GM21528 (cell line): Measurements from ENCODE around the gene MRPL20.
"Not testable (repeated sequence)": the region's sequence is repeated elsewhere in the genome, so short reads cannot be mapped to it uniquely, and the experiment has no call there.

Source experiments
- ATAC-seq: cut with Tn5 transposase; IDR thresholded peaks from one replicate; pipeline ENCODE4 v1.9.1; 2021; ENCODE audit warnings: mild to moderate bottlenecking, moderate library complexity; ENCODE audit not compliant: unreplicated experiment, low FRiP score

MRPL20 gene

DNA sequence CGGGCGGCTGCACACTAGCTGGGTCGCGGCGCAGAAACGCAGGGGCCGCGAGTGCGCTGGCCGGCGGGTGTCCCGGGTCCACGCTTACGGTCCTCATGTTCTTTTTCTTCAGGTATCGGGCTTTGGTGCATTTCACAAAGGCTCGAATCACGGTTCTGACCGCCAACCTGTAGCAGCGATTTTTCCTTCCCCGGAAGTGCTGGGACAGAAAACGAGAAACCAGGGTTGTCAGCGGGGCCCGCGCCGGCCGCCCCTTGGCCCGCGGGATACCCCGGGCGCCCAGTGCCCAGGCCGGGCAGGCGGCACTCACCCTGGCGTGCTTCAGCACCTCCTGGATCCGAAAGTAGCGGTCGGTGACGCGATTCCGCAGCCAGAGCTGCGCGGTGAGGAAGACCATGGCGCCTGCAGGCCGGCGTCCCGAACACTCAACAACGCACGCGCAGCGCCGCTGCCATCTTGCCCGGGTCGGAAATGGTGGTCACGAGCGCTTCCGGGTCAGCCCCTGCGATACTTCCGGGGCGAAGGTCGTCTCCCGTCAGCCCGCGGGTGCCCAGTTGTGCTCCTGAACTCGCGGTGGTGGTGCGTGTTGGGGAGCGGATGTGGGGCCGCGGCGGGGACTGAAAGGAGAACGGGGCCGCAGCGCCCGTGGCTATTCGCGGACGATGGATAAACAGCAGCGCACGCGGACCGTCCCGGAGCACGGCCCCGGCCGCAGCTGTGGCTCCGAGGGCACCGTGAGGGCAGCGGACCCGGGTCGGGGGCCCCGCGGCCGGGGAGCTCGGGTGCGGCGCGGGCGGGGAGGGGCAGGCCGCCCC lies at the start of gene MRPL20:
TSS of gene MRPL20 (minus strand) at position 473 of the 815 bp plus-strand sequence. CDS start at position 397, 76 bp downstream.
- ATAC-seq: peak; percentile 92

DNA sequence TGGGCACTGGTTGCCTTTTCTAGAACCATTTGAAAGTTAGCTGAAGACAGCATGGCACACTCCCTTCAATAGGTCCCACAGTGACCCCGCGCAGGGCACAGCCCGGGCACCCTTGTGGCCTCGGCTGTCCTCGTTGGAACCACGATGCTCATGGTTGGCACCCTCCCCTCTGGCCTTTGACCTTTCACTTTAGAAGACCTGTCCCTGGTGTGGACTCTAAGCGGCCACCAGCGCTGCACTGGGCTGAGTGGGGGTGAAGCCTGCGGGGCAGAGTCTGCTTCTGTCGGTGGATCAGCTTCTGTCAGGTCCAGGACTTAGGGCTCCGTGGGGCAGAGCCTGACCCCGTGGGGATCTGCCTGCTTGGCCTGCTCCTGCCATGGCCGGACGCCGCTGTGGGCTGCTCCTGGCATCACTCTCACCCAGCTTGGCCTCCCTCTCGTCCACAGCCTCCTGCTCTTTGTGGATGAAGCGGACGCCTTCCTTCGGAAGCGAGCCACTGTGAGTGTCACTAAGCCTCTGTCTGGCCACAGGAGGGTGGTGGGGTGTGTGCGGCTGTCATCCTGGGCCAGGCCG lies 49.7 kb upstream of the MRPL20 start:
- not testable (repeated sequence) for ATAC-seq

DNA sequence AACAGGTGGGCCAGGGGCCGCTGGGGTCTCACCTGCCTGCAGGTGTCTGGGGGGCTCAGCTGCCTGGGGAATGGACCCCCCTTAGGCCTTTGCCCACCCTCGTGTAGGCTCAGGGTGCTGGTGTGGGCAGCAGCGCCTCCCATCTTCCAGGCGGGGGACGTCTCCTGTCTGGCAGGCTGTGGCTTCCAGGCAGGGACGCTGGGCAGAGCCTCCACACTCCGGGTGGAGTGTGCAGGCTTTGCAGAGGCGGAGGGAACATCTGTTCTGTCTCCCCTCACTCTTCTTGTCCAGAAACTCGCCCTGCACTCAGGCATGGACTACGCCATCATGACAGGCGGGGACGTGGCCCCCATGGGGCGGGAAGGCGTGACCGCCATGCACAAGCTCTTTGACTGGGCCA lies 48.8 kb upstream of the MRPL20 start:
- ATAC-seq: not testable (repeated sequence)

DNA sequence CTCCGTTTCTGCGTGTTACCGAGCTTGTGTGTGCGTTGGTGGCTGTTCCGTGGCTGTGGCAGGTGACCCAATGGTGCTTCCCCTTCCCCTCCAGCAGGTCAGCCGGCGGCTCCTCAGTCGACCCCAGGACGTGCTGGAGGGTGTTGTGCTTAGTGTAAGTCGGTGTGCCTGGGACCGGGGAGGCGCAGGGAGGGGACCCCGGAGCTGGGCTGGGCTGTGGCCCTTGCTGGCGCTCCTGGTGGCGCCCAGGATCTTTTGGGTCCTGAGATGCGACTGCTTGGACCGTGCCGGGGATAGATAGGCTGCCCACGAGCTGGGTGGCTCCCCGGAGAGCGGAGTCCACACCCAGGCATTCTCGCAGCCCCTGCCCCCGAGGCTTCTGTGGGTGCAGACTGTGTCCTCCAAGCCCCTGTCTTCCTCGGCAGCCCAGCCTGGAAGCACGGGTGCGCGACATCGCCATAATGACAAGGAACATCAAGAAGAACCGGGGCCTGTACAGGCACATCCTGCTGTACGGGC lies 48.3 kb upstream of the MRPL20 start:
- ATAC-seq: no peak

DNA sequence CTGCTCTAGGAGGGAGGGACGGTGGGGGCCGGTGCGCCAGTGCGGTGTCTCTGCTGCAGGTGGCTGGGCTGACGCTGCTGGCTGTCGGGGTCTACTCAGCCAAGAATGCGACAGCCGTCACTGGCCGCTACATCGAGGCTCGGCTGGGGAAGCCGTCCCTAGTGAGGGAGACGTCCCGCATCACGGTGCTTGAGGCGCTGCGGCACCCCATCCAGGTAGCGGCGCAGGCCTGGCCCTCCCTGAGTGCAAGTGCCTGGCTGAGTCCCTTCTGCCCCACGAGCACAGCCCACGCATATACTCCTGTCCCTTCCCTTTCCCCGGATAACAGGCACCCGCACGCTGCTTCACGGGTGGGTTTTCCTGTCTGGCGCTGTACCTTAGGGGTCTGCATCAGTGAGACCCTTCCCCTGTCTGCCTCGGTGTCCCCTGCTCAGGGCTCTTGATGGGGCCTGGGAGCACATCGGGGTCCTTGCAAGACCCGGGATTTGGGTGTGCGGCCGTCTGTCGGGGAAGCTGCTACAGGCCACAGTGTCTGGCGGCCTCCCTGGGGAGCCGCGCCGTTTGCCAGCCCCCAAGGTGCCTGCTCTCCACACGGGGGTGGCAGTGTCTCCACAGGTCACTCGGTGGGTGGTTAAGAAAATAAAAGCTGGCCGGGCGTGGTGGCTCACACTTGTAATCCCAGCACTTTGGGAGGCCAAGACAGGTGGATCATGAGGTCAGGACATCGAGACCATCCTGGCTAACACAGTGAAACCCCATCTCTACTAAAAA lies 47.4 kb upstream of the MRPL20 start:
- ATAC-seq: not testable (repeated sequence)

DNA sequence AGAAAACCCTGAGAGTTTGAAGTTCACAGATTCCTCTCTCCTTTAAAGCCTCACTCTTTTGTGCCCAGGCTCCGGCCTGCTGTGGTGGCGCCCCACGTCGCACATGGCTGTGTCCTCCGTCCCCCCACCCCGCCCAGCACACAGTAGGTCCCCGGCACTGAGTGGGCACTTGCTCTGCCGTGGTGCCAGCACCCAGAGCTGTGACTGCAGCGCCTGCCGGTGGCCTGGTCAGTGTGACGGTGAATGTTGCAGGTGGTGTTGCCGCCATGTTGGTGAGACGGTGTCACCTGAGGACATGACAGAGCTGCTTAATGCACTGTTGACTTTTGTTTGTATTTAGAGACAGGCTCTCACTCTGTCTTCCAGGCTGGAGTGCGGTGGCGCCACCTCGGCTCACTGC lies 45.8 kb upstream of the MRPL20 start:
- ATAC-seq: no peak

DNA sequence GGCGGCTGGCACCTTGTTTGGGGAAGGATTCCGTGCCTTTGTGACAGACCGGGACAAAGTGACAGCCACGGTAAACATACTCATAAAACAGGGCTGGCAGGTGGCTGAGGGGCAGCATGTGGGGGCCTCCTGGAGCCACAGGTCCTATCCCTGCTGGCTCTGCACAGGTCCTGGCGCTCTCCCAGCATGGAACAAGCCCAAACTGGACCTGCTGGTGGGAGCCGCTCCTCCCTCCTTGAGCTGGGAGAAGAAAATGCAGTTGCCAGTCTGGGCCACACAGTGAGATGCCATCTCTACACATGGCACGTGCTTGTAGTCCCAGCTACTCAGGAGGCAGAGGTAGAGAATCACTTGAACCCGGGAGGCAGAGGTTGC lies 45.3 kb upstream of the MRPL20 start:
- ATAC-seq: not testable (repeated sequence)

DNA sequence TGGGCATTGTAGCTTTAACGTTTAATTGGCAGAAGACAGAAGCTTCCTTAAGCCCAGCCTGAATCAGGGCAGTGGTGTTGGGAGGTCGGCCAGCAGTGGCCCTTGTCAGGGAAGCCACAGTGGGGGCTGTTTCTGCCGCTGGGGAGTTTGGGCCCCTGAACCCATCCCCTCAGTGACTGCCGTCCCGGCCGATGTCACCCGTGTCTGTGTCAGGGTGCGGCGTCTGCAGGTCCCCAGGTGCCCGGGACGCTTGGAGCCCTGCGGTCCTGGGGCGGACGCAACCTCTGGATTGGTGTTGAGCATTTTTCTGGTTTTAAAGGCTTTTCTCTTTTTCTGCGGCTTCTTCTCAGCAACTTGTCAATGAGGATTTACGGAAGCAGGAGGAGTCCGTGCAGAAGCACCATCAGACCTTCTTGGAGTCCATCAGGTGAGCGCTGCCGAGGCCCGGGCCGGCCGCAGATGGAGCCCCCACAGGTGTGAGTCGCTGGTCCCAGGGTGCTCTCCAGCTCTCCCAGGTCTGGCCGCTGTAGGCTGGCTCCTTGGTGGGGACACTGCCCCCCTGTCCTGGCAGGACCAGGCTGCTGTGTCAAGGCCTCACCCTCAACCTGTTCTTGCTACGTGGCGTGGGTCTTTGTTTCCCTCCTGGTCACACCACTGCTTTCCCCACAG lies 44.7 kb upstream of the MRPL20 start:
- no peak for ATAC-seq

DNA sequence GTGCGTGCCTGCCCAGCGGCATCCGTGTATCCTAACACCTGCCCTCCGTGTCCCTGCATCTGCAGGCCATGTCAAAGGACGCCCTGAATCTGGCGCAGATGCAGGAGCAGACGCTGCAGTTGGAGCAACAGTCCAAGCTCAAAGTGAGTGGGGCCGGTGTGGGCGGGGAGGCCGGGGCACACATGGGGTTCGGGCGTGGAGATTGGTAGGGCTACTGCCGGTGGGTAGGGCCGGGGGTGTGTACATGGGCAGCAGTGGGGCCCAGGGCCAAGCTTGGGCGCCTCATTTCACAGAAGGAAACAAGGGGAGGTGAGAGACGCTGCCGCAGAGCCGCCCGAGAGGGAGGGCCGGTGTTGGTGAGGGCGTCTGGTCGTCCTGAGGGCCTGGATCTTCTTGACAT lies 43.5 kb upstream of the MRPL20 start:
- not testable (repeated sequence) for ATAC-seq

DNA sequence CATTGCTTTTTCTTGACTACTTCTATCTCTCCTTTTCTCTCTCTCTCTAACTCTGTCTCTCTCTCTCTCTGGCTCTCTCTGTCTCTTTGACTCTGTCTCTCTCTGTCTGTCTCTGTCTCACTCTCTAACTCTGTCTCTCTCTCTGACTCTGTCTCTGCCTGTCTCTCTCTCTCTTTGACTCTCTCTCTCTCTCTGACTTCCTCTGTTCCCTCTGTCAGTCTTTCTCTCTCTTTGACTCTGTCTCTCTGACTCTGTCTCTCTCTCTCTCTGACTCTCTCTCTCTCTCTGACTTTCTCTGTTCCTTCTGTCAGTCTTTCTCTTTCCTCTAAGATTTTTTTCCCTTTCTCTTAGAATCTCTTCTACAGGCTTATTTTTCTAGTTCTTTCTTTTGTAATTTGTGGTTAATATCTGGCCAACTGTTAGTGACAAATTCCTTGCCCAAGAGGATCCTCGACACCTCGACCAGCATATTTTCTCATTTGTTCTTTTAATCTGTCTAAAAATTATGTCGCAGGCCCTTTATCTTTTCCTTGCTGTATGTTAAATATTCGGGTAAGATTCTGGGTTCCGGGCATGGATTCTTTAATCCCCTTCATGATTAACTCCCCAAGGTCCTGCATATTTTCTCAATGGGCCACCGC lies 42.1 kb upstream of the MRPL20 start, which contains the start of gene ATAD3C:
TSS of gene ATAD3C (plus strand) at position 591 of the 641 bp plus-strand sequence. CDS start 995 bp downstream, outside the sequence.
- no peak for ATAC-seq

DNA sequence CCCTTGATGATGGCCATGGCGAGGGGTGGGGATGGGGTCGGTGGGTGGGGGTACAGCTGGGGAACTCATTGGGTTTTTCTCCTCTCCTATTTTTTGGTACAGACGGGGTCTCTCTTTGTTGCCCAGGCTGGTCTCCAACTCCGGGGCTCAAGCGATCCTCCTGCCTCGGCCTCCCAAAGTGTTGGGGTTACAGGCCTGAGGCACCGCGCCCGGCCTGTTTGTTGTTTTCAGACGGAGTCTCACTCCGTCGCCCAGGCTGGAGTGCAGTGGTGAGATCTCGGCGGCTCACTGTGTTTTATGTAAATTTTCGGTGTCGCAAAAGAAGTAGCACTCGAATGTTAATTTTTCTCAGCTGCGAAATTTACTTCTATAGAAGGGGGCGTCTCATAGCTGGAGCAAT lies 39.5 kb upstream of the MRPL20 start:
- ATAC-seq: not testable (repeated sequence)

DNA sequence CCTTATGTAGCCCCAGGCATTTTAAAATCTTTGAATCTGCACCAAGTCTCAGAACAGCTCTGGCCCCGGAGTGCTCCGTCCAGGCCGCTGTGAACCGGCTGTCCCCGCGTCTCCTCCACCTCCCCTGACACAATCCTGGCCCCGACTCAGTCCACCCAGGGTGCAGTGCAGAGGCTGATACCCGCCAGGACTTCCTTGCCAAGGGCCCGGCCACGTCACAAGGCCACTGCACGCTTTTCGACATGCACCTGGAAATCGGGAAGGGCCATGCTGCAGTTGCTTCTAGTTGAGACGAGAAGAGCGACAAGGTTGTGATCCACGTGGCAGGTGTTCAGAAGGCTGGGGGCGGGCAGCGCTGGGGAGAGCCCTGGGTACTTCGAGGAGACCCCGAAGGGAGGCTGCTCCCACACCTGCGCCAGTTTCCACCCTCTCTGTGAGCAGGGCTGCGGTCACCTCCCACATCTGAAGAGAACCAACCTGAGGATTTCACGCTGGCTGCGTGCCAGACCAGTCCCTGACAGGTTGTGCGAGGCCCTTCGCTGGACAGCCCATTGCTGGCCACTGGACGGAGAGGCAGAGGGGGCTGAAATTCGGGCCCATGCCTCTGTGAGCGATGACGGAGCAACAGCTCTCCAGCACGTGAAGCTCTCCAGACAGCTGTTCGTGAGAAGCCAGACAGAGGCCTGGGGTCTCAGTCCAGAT lies 35.1 kb upstream of the MRPL20 start:
- no peak for ATAC-seq

DNA sequence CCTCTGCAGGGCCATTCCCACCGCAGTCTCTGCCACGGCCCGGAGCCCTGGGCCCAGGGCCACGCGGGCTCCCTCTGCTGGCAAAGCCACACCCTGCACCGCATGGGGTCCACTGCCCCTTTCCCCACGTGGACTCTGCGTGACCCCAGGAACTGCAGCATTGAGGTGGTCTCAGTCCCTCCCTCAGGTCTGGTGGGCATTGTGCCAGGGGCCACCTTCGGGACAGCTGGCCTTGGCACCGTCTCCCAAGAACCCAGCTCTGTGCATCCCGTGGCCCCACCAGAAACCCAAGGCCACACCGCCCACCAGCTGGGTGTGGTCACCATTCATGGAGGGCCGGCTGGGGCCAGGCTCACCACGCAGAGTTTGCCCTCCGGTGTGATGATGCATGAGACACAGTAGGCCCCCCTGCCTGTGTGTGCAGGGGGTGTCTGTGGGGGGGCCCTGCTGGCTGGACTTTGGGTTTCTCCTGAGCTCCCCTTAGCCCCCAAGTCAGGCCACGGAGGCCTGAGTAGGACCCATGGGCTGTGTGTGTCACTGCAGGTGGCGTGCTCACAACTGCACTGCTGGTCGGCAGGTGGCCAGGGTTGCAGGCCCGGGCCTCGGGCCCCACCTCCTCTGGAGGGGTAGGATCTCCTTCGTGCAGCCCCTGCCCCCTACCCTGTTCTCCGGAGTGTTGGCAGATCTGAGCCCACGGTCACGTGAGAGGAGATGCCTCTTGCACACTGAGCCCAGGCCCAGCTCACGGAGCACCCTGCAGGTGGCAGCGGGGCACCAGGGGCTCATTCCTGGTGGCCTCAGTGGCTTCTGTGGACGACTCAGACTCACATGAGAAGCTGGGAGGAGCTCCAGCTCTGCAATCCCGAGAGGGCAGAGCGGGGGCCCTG lies 34.2 kb upstream of the MRPL20 start:
- ATAC-seq: no peak

DNA sequence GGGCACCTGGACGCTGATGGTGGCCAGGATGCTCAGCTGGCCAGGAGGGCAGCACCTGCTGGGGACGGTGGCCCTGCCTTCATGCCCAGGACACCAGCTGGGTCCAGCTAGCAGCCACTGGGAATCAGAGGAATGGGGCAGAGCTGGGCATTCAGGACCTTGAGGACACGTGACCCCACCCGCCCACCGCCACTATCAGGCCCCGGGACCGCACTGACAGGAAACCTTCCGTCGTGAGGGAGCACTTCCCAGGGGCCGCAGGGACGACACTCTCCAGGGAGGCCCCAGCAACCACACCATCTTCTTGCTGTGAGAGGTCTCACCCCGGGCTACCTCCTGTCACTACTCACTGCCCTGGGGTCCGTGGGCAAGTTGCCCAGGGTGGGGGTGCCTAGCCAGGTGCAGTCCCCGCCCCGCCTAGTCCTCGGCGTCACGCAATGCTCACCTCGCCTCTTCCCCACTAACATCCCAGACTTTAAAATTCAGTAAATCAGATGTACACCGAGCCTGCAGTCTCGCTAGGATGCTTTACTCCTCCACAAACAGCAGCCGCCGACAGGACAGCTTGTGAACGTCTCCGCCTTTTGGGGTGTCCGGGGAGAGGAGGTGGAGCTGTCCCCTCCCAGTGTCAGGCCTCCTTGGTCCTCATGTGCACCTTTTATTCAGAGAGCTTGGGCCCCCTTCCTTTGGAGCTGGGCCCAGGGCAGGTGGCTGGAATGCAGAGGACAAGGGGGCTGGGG lies 33.3 kb upstream of the MRPL20 start:
- ATAC-seq: no peak

DNA sequence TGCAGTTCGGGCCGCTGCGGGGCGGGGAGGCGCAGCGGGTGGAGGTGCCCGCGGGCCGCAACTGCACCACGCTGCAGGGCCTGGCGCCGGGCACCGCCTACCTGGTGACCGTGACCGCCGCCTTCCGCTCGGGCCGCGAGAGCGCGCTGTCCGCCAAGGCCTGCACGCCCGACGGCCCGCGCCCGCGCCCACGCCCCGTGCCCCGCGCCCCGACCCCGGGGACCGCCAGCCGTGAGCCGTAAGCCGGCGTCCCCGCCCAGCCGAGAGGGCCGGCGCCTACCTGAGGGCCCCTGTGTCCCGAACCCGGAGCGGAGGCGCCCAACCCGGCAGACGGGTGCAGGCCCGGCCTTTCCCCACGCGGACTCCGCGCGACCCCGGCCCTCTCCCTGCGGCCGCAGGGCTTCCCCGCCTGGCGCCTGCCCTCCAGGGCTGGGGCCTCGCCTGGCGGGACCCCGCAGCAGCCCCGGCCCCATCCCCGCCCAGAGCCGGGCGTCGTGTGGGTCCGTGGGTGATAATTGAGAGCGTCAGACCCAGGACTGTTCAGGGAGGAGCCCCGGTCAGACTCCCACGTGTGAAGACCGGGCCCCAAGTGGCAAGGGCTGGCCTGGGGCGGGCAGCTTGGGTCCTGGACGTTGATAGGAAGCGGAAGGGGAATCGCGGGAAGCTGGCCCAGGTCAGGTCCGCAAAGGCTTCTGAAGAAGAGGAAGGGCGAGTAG lies 32.6 kb upstream of the MRPL20 start:
- ATAC-seq: no peak

DNA sequence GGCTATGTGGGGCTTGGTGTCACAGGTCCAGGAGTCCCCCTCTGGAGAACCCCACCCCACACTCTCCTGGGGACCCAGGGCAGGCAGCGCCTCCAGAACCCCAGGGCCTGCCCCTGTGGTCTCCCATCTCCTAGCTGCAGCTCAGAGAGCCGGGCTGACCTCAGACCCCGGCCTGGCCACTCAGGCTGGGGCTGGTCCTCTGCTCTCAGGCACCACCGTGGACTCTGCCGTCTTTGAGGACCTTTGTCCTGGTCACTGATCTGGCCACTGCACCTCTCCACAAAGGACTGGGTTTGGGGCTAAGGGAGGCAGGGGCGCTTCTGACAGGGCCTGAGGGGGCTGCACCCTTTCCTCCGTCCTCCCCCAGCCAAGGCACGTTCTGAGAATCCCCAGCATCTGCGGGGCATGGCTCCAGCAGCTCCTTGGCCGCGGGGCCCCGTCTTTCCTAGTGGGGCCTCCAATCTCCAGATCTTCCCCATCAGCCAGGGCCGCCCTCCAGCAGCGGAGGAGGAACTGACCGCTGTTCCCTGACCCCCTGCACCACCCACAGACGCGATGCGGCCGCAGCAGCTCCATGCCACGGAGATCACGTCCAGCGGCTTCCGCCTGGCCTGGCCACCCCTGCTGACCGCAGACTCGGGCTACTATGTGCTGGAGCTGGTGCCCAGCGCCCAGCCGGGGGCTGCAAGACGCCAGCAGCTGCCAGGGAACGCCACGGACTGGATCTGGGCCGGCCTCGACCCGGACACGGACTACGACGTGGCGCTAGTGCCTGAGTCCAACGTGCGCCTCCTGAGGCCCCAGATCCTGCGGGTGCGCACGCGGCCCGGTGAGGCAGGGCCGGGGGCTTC lies 31.7 kb upstream of the MRPL20 start:
- no peak for ATAC-seq
